ENCODE measurements around the gene GOT2.
"Not testable (repeated sequence)": the region's sequence is repeated elsewhere in the genome, so short reads cannot be mapped to it uniquely, and the experiment has no call there.

GRCh38 chr16:58686985-58687706 lies 47.0 kb downstream of the GOT2 start:
- not testable (repeated sequence) for TF ChIP-seq ZNF341 (tag by site-specific recombination; IDR thresholded peaks at IDR 0.05; ENCODE audit: low read depth); KLF17 (tag by site-specific recombination; IDR thresholded peaks at IDR 0.05); ZNF2 (tag by site-specific recombination; IDR thresholded peaks at IDR 0.05); ZFP41 (tag by site-specific recombination; IDR thresholded peaks at IDR 0.05; ENCODE audit: borderline replicate concordance); ZNF133 (tag by site-specific recombination; IDR thresholded peaks at IDR 0.05); ZNF10 (tag by site-specific recombination; IDR thresholded peaks at IDR 0.05); RBAK (tag by site-specific recombination; IDR thresholded peaks at IDR 0.05); ZNF155 (tag by site-specific recombination; IDR thresholded peaks at IDR 0.05)
- TF ChIP-seq, protein P1, sequence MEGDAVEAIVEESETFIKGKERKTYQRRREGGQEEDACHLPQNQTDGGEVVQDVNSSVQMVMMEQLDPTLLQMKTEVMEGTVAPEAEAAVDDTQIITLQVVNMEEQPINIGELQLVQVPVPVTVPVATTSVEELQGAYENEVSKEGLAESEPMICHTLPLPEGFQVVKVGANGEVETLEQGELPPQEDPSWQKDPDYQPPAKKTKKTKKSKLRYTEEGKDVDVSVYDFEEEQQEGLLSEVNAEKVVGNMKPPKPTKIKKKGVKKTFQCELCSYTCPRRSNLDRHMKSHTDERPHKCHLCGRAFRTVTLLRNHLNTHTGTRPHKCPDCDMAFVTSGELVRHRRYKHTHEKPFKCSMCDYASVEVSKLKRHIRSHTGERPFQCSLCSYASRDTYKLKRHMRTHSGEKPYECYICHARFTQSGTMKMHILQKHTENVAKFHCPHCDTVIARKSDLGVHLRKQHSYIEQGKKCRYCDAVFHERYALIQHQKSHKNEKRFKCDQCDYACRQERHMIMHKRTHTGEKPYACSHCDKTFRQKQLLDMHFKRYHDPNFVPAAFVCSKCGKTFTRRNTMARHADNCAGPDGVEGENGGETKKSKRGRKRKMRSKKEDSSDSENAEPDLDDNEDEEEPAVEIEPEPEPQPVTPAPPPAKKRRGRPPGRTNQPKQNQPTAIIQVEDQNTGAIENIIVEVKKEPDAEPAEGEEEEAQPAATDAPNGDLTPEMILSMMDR (tag by site-specific recombination; IDR thresholded peaks at IDR 0.05): not testable (repeated sequence)
- TF ChIP-seq, protein P2, sequence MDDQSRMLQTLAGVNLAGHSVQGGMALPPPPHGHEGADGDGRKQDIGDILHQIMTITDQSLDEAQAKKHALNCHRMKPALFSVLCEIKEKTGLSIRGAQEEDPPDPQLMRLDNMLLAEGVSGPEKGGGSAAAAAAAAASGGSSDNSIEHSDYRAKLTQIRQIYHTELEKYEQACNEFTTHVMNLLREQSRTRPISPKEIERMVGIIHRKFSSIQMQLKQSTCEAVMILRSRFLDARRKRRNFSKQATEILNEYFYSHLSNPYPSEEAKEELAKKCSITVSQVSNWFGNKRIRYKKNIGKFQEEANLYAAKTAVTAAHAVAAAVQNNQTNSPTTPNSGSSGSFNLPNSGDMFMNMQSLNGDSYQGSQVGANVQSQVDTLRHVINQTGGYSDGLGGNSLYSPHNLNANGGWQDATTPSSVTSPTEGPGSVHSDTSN (CRISPR knock-in tag; IDR thresholded peaks at IDR 0.05): not testable (repeated sequence)
